ENCODE measurements around the gene PAPOLA. TPM values are rescaled to one million over a fixed set of nuclear protein-coding genes. Genes with fewer than 3 reads are reported as not detected.

Gene PAPOLA
- total RNA-seq, 1 donor from 2014 or later, result 143 TPM

GRCh38 chr14:96590190-96590864 lies 88.1 kb downstream of the PAPOLA start:
- Histone ChIP-seq H3K27ac (no peak overlapping the region), H3K27me3 (no peaks in the 10 kb centered on the region), H3K4me3 (no peak overlapping the region), H3K36me3 (no peaks in the 10 kb centered on the region), H3K9me3 (no peaks in the 10 kb centered on the region), H3K4me1 (peaks cover 18% of the 10 kb centered on the region)
- DNase-seq (ENCODE audit: extremely low spot score in 2 of 2), result no peak
- intact Hi-C loops (cut with DNase I), result no loop called here
- TF ChIP-seq POLR2A (IDR thresholded peaks at IDR 0.05), result no peak
- TF ChIP-seq CTCF (IDR thresholded peaks at IDR 0.05), result no peak
- TF ChIP-seq POLR2AphosphoS5 (IDR thresholded peaks at IDR 0.05; ENCODE audit: insufficient read depth in 1 of 2, low read depth in 1 of 2), result no peak

DNA sequence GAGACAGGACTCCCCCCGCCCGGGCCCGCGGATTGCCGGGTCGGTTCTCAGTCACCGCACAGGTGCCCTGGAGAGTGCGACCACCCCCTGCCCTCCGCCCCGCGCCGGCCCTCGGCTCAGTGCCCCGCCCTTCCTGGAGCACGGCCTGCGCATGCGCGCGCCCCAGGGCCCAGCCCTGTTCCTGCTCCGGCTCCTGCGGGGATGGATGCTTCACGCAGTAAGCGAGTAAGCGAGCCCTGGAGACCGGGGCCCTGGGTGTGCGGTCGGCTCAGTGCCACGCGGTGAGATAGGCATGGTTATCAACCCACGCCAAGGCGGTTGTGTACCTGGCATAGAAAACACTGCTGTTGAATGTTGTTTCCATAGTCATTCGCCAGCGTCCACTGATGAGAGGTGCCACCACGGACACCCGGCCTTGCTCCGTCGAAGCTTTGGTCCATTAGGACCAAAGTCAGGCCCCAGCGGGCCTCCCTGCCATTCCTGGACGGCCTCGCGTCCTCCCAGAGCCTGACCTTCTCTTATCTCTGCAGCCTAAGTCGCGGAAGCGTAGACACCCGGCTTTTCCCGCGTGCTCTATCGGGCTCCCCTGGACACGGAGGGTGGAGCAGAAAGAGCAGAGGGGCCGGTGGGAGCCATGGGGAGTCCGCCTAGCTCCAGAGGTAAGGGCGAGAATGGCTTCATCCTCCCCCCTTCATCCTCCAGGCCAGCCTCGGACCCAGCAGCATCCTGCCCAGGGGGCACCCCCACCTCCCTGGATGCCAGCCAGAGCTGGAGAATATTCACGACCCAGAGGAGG lies 90.6 kb downstream of the PAPOLA start:
- H3K27me3 ChIP-seq, result no peaks in the 10 kb centered on the region
- peak overlapping the region; percentile 34 to 45 for H3K4me3 ChIP-seq
- intact Hi-C loops (cut with DNase I), result no loop called here
- no peaks in the 10 kb centered on the region for H3K9me3 ChIP-seq
- no peaks in the 10 kb centered on the region for H3K36me3 ChIP-seq
- peaks cover 18% of the 10 kb centered on the region for H3K4me1 ChIP-seq
- no peak for DNase-seq (ENCODE audit: extremely low spot score in 2 of 2)
- TF ChIP-seq CTCF (IDR thresholded peaks at IDR 0.05), result no peak
- TF ChIP-seq POLR2AphosphoS5 (IDR thresholded peaks at IDR 0.05; ENCODE audit: insufficient read depth in 1 of 2, low read depth in 1 of 2), result no peak
- no peak for TF ChIP-seq POLR2A (IDR thresholded peaks at IDR 0.05)
- H3K27ac ChIP-seq, result no peak overlapping the region

- DNase-seq (ENCODE audit: extremely low spot score in 2 of 2), result no peak
- TF ChIP-seq POLR2AphosphoS5 (IDR thresholded peaks at IDR 0.05; ENCODE audit: insufficient read depth in 1 of 2, low read depth in 1 of 2) (no peak), CTCF (IDR thresholded peaks at IDR 0.05) (no peak), POLR2A (IDR thresholded peaks at IDR 0.05) (no peak)
- H3K27me3 ChIP-seq, result no peaks in the 10 kb centered on the region
- H3K9me3 ChIP-seq, result no peaks in the 10 kb centered on the region
- no peak overlapping the region for H3K27ac ChIP-seq
- intact Hi-C loops (cut with DNase I), result no loop called here
- peaks cover 9% of the 10 kb centered on the region for H3K4me1 ChIP-seq
- H3K36me3 ChIP-seq, result no peaks in the 10 kb centered on the region
- no peak overlapping the region for H3K4me3 ChIP-seq
These were observed 92.8 kb downstream of the PAPOLA start for GRCh38 chr14:96594961-96595360.

DNA sequence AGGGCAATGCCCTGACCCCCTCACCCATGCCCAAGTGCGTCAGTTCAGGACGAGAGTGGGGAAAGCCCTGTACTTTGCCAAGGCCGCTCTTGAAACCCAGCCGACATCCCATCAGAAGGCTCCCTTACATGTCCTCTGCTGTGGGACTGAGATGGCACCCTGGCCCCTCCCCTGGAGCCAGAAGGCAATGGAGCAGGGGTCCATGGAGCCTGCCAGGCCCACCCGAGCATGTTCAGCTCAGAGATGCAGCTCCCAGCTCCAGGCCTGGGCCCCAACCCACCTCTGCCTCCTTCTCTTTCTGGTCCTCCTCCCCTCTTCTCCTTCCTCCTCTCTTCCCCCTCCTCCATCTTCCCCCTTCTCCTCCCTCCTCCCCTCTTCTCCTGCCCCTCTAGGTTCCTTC lies 95.5 kb downstream of the PAPOLA start:
- no peaks in the 10 kb centered on the region for H3K27me3 ChIP-seq
- no peak overlapping the region for H3K27ac ChIP-seq
- peaks cover 4% of the 10 kb centered on the region for H3K4me1 ChIP-seq
- H3K4me3 ChIP-seq, result no peak overlapping the region
- H3K36me3 ChIP-seq, result no peaks in the 10 kb centered on the region
- TF ChIP-seq POLR2AphosphoS5 (IDR thresholded peaks at IDR 0.05; ENCODE audit: insufficient read depth in 1 of 2, low read depth in 1 of 2) (no peak), CTCF (IDR thresholded peaks at IDR 0.05) (no peak), POLR2A (IDR thresholded peaks at IDR 0.05) (no peak)
- intact Hi-C loops (cut with DNase I), result no loop called here
- DNase-seq (ENCODE audit: extremely low spot score in 2 of 2), result no peak
- no peaks in the 10 kb centered on the region for H3K9me3 ChIP-seq

Data from vagina (tissue), 2 donors.